ENCODE data around the gene TBC1D14. TPM values are rescaled to one million over a fixed set of nuclear protein-coding genes. Genes with fewer than 3 reads are reported as not detected.

The TBC1D14 gene
- total and polyA plus RNA-seq, 2 of the 8 experiments (the other 6 are each of a cell fraction or from before 2014, with no cell fraction given): 45.6 to 48.2 TPM

DNA sequence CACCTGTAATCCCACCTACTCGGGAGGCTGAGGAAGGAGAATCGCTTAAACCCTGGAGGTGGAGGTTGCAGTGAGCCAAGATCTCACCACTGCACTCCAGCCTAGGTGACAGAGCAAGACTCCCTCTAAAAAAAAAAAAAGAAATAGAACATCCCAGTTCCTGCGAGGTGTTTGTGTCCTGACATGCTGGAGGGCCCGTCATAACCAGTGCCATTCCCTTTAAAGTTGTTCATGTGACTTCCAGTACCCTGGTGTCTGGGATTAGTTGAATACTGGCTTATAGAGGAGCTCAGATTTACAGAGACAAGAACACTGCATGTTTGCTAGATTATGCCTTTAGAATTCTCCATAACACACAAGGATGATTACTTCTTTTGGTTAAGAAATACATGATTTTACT is 95.9 kb downstream of the TBC1D14 start (continued):
- TF ChIP-seq, protein P1, sequence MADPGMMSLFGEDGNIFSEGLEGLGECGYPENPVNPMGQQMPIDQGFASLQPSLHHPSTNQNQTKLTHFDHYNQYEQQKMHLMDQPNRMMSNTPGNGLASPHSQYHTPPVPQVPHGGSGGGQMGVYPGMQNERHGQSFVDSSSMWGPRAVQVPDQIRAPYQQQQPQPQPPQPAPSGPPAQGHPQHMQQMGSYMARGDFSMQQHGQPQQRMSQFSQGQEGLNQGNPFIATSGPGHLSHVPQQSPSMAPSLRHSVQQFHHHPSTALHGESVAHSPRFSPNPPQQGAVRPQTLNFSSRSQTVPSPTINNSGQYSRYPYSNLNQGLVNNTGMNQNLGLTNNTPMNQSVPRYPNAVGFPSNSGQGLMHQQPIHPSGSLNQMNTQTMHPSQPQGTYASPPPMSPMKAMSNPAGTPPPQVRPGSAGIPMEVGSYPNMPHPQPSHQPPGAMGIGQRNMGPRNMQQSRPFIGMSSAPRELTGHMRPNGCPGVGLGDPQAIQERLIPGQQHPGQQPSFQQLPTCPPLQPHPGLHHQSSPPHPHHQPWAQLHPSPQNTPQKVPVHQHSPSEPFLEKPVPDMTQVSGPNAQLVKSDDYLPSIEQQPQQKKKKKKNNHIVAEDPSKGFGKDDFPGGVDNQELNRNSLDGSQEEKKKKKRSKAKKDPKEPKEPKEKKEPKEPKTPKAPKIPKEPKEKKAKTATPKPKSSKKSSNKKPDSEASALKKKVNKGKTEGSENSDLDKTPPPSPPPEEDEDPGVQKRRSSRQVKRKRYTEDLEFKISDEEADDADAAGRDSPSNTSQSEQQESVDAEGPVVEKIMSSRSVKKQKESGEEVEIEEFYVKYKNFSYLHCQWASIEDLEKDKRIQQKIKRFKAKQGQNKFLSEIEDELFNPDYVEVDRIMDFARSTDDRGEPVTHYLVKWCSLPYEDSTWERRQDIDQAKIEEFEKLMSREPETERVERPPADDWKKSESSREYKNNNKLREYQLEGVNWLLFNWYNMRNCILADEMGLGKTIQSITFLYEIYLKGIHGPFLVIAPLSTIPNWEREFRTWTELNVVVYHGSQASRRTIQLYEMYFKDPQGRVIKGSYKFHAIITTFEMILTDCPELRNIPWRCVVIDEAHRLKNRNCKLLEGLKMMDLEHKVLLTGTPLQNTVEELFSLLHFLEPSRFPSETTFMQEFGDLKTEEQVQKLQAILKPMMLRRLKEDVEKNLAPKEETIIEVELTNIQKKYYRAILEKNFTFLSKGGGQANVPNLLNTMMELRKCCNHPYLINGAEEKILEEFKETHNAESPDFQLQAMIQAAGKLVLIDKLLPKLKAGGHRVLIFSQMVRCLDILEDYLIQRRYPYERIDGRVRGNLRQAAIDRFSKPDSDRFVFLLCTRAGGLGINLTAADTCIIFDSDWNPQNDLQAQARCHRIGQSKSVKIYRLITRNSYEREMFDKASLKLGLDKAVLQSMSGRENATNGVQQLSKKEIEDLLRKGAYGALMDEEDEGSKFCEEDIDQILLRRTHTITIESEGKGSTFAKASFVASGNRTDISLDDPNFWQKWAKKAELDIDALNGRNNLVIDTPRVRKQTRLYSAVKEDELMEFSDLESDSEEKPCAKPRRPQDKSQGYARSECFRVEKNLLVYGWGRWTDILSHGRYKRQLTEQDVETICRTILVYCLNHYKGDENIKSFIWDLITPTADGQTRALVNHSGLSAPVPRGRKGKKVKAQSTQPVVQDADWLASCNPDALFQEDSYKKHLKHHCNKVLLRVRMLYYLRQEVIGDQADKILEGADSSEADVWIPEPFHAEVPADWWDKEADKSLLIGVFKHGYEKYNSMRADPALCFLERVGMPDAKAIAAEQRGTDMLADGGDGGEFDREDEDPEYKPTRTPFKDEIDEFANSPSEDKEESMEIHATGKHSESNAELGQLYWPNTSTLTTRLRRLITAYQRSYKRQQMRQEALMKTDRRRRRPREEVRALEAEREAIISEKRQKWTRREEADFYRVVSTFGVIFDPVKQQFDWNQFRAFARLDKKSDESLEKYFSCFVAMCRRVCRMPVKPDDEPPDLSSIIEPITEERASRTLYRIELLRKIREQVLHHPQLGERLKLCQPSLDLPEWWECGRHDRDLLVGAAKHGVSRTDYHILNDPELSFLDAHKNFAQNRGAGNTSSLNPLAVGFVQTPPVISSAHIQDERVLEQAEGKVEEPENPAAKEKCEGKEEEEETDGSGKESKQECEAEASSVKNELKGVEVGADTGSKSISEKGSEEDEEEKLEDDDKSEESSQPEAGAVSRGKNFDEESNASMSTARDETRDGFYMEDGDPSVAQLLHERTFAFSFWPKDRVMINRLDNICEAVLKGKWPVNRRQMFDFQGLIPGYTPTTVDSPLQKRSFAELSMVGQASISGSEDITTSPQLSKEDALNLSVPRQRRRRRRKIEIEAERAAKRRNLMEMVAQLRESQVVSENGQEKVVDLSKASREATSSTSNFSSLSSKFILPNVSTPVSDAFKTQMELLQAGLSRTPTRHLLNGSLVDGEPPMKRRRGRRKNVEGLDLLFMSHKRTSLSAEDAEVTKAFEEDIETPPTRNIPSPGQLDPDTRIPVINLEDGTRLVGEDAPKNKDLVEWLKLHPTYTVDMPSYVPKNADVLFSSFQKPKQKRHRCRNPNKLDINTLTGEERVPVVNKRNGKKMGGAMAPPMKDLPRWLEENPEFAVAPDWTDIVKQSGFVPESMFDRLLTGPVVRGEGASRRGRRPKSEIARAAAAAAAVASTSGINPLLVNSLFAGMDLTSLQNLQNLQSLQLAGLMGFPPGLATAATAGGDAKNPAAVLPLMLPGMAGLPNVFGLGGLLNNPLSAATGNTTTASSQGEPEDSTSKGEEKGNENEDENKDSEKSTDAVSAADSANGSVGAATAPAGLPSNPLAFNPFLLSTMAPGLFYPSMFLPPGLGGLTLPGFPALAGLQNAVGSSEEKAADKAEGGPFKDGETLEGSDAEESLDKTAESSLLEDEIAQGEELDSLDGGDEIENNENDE (IDR thresholded peaks at IDR 0.05; ENCODE audit: insufficient replicate concordance, low read length): no peak
